A549 (cell line): Measurements from ENCODE around the gene MORC3. TPM values are rescaled to one million over a fixed set of nuclear protein-coding genes. Genes with fewer than 3 reads are reported as not detected.

ENCODE experiments used
- ATAC-seq, 2 experiments: fragments of 200-7000 bp in 1 of 2; fragments of >200 bp in 1 of 2; cut with Nextera tagmentation in 1 of 2; cut with Tn5 transposase in 1 of 2; 3 replicates each; pipeline versions ENCODE4 v1.8.0 to v1.9.1; 2018 to 2020; ENCODE audit warnings: mild to moderate bottlenecking in 1 of 2, moderate library complexity in 1 of 2
- CTCF ChIA-PET: fragments of 300-600 bp; sonication (Branson Sonifier 250); formaldehyde crosslinking; extraction: SDS; loops from one replicate; lab custom pipeline; 2021; ENCODE audit warnings: antibody characterized with exemption, inconsistent platforms; lab: Yijun Ruan, JAX
- POLR2A ChIA-PET: fragments of 350-600 bp; formaldehyde crosslinking; extraction: SDS; loops from one replicate; lab custom pipeline; 2021; ENCODE audit warnings: antibody characterized with exemption, inconsistent platforms; lab: Yijun Ruan, JAX
- DNase-seq, 2 experiments: peaks; one replicate each; pipeline versions ENCODE4 v3.0.0 to v3.0.0-alpha.2; 2011 to 2016; ENCODE audit warnings: low read depth in 1 of 2, low spot score in 1 of 2
- FAIRE-seq: peaks from 2 replicates; lab custom pipeline; 2011; peaks lifted over from hg19 to GRCh38; lab: Jason Lieb, UNC
- H3K27ac ChIP-seq, 2 experiments: fragments of >200 bp; sonication (Bioruptor Twin); formaldehyde crosslinking; 3 replicates each; pipeline ENCODE4 v1.5.1; 2016 to 2017
- H3K4me1 ChIP-seq: fragments of >200 bp; sonication (Bioruptor Twin); formaldehyde crosslinking; 3 replicates; pipeline ENCODE4 v1.6.1; 2016
- H3K4me2 ChIP-seq: fragments of >200 bp; sonication (Bioruptor Twin); formaldehyde crosslinking; 3 replicates; pipeline ENCODE4 v1.6.1; 2016
- H3K4me3 ChIP-seq: fragments of >200 bp; sonication (Bioruptor Twin); formaldehyde crosslinking; 3 replicates; pipeline ENCODE4 v1.5.1; 2016
- H3K9me3 ChIP-seq: fragments of >200 bp; sonication (Bioruptor Twin); formaldehyde crosslinking; 3 replicates; pipeline ENCODE4 v1.6.1; 2016
- BHLHE40 ChIP-seq: IDR thresholded peaks from 2 replicates; pipeline ENCODE4 v1.6.1; 2012; ENCODE audit warnings: low read depth, low read length, inconsistent platforms
- CHD2 ChIP-seq: fragments of 150-350 bp; IDR thresholded peaks from 2 replicates; pipeline ENCODE4 v1.6.1; 2014; ENCODE audit warnings: low read length; ENCODE audit not compliant: partially characterized antibody
- CHD4 ChIP-seq: fragments of 200-600 bp; sonication (generic); IDR thresholded peaks from 2 replicates; pipeline ENCODE4 v1.6.1; 2016; ENCODE audit warnings: antibody characterized with exemption, mild to moderate bottlenecking, borderline replicate concordance
- EHMT2 ChIP-seq: fragments of 200-600 bp; sonication (generic); IDR thresholded peaks from 2 replicates; pipeline ENCODE4 v1.6.1; 2016; ENCODE audit warnings: antibody characterized with exemption, low read depth, mild to moderate bottlenecking, moderate library complexity
- FOSB ChIP-seq: fragments of 250-450 bp; sonication (Bioruptor Pico); IDR thresholded peaks from 2 replicates; pipeline ENCODE4 v1.5.0; 2020; ENCODE audit warnings: mild to moderate bottlenecking, moderate library complexity
- HOXA7 ChIP-seq: fragments of 250-450 bp; sonication (Bioruptor Pico); IDR thresholded peaks from 2 replicates; pipeline ENCODE4 v1.5.0; 2020; ENCODE audit warnings: mild to moderate bottlenecking, moderate library complexity
- HOXB5 ChIP-seq: fragments of 250-450 bp; sonication (Bioruptor Pico); IDR thresholded peaks from 2 replicates; pipeline ENCODE4 v1.5.0; 2020; ENCODE audit warnings: mild to moderate bottlenecking, moderate library complexity
- JUN ChIP-seq, 2 experiments: fragments of >200 bp; sonication (Bioruptor Twin); formaldehyde crosslinking; IDR thresholded peaks; 2 replicates in 1 of 2; 3 replicates in 1 of 2; pipeline ENCODE4 v1.6.1; 2016 to 2017
- JUNB ChIP-seq: fragments of >200 bp; sonication (Bioruptor Twin); formaldehyde crosslinking; IDR thresholded peaks from 2 replicates; pipeline ENCODE4 v1.6.1; 2016
- KDM5A ChIP-seq: fragments of 200-600 bp; sonication (generic); IDR thresholded peaks from 2 replicates; pipeline ENCODE4 v1.6.1; 2016; ENCODE audit warnings: antibody characterized with exemption, mild to moderate bottlenecking
- MAFK ChIP-seq: fragments of 450-650 bp; IDR thresholded peaks from 2 replicates; pipeline ENCODE4 v1.6.1; 2014; ENCODE audit not compliant: partially characterized antibody
- MYC ChIP-seq: IDR thresholded peaks from 2 replicates; pipeline ENCODE4 v1.6.1; 2012; ENCODE audit warnings: mild to moderate bottlenecking, inconsistent platforms, low read length, improper control_type of control experiment, borderline replicate concordance
- NR3C1 ChIP-seq: fragments of >200 bp; sonication (Bioruptor Twin); formaldehyde crosslinking; IDR thresholded peaks from 3 replicates; pipeline ENCODE4 v1.6.1; 2017
- PHF8 ChIP-seq: fragments of 200-600 bp; sonication (generic); IDR thresholded peaks from 2 replicates; pipeline ENCODE4 v1.6.1; 2016; ENCODE audit warnings: low read depth, mild to moderate bottlenecking, antibody characterized with exemption, moderate library complexity, borderline replicate concordance
- POLR2AphosphoS2 ChIP-seq: conservative IDR thresholded peaks from 2 replicates; pipeline ENCODE4 v1.6.1; 2012; ENCODE audit warnings: low read length, improper control_type of control experiment, inconsistent platforms
- RARB ChIP-seq: fragments of 250-450 bp; sonication (Bioruptor Pico); IDR thresholded peaks from 2 replicates; pipeline ENCODE4 v1.8.0; 2021; ENCODE audit warnings: mild to moderate bottlenecking, moderate library complexity
- RCOR1 ChIP-seq: fragments of 150-350 bp; IDR thresholded peaks from 2 replicates; pipeline ENCODE4 v1.6.1; 2014; ENCODE audit warnings: antibody characterized with exemption, low read length, low read depth
- RNF2 ChIP-seq: fragments of 200-600 bp; sonication (generic); IDR thresholded peaks from 2 replicates; pipeline ENCODE4 v1.6.1; 2016; ENCODE audit warnings: low read depth, mild to moderate bottlenecking, antibody characterized with exemption, moderate library complexity, borderline replicate concordance
- SMC3 ChIP-seq: fragments of >200 bp; sonication (Bioruptor Twin); formaldehyde crosslinking; IDR thresholded peaks from 3 replicates; pipeline ENCODE4 v1.6.1; 2018; ENCODE audit warnings: inconsistent platforms
- TP53 ChIP-seq: fragments of 250-450 bp; sonication (Bioruptor Pico); IDR thresholded peaks from 2 replicates; pipeline ENCODE4 v1.5.0; 2021; ENCODE audit warnings: mild to moderate bottlenecking, moderate library complexity
- ZC3H11A ChIP-seq: fragments of 450-650 bp; IDR thresholded peaks from 2 replicates; pipeline ENCODE4 v1.6.1; 2014; ENCODE audit warnings: antibody characterized with exemption, mild to moderate bottlenecking
- WGBS: methylation state at CpG from one replicate; pipeline ENCODE4 v1.1.6; 2017; ENCODE audit errors: missing lambda C conversion rate; 5-methylcytosine and 5-hydroxymethylcytosine counted together
- polyA plus RNA-seq, 4 experiments: library from polyadenylated mRNA; depleted of rRNA in 3 of 4; stranded (reverse); fragments of >200 nt; fragmentation: RNase III in 1 of 4; extraction: RNeasy Plus Mini Kit Qiagen cat#74134 plus additional on column Dnase treatment in 1 of 4; gene quantifications; 2 replicates in 3 of 4; 3 replicates in 1 of 4; pipeline ENCODE4 v1.2.3, GENCODE V29; 2011 to 2017
- TF ChIP-seq, protein P1 (sequence below): IDR thresholded peaks from 2 replicates; pipeline ENCODE4 v1.6.1; 2012
- TF ChIP-seq, protein P2 (sequence below): fragments of 250-450 bp; sonication (Bioruptor Pico); IDR thresholded peaks from 2 replicates; pipeline ENCODE4 v1.5.0; 2021; ENCODE audit warnings: mild to moderate bottlenecking, moderate library complexity, borderline replicate concordance
- TF ChIP-seq, protein P3 (sequence below): fragments of >200 bp; sonication (Bioruptor Twin); formaldehyde crosslinking; IDR thresholded peaks from 2 replicates; pipeline ENCODE4 v1.6.1; 2016
- TF ChIP-seq, protein P4 (sequence below): fragments of >200 bp; sonication (Bioruptor Twin); formaldehyde crosslinking; IDR thresholded peaks from 3 replicates; pipeline ENCODE4 v1.5.1; 2016

MORC3 gene
- polyA plus RNA-seq, 2 of the 4 experiments (the other 2 are of a cell fraction) = 9.7 to 21.5 TPM

DNA sequence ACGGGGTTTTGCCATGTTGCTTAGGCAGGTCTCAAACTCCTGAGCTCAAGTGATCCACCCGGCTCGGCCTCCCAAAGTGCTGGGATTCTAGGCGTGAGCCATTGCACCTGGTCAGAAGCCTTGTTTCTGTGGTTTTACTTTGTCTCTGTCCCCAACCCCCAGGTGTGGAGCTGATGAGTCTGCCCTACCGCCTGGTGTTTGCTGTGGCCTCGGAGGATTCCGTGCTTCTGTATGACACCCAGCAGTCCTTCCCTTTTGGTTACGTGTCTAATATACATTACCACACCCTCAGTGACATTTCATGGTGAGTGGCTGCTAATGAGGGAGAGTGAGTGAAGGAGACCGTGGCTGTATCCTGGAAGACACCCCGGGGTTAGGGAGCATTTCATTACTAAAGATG lies 91.3 kb downstream of the MORC3 start:
- no peak overlapping the region for H3K4me3 ChIP-seq
- H3K4me2 ChIP-seq = no peak overlapping the region
- no peaks in the 10 kb centered on the region for H3K9me3 ChIP-seq
- ATAC-seq = no peak
- DNase-seq = no peak
- TF ChIP-seq RCOR1 (no peak), RNF2 (no peak), PHF8 (no peak), RARB (CRISPR knock-in tag) (no peak), TP53 (CRISPR knock-in tag) (no peak), HOXB5 (CRISPR knock-in tag) (no peak), CHD2 (no peak), JUNB (no peak), ZC3H11A (no peak), CHD4 (no peak), MYC (no peak), KDM5A (no peak)
- TF ChIP-seq, protein P1, sequence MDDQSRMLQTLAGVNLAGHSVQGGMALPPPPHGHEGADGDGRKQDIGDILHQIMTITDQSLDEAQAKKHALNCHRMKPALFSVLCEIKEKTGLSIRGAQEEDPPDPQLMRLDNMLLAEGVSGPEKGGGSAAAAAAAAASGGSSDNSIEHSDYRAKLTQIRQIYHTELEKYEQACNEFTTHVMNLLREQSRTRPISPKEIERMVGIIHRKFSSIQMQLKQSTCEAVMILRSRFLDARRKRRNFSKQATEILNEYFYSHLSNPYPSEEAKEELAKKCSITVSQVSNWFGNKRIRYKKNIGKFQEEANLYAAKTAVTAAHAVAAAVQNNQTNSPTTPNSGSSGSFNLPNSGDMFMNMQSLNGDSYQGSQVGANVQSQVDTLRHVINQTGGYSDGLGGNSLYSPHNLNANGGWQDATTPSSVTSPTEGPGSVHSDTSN = no peak
- TF ChIP-seq, all 56 proteins: peak for 0
- 95% methylated on average over 10 of the region's 10 CpGs for WGBS
- H3K27ac ChIP-seq = no peak overlapping the region
- FAIRE-seq = no peak
- ChIA-PET POLR2A (no interaction called here), CTCF (interaction anchor here (2.5 kb wide), 1 partner anchor 11 kb away, joined by 14 read pairs; no protein-coding TSS in a partner anchor)
- no peaks in the 10 kb centered on the region; the same call in 2 of the 3 replicates for H3K4me1 ChIP-seq

DNA sequence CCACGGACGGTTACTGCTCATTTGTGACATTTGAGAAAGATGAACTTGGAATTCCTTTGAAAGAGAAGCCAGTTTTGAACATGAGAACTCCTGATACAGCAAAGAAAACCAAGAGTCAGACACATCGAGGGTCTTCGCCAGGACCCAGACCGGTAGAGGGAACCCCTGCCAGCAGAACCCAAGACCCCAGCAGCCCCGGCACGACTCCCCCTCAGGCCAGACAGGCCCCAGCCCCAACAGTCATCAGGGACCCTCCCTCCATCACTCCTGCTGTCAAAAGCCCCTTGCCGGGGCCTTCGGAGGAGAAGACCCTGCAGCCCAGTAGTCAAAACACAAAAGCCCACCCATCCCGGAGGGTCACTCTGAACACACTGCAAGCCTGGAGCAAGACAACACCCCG lies 92.9 kb downstream of the MORC3 start:
- no peaks in the 10 kb centered on the region for H3K9me3 ChIP-seq
- 97% methylated on average over 5 of the region's 11 CpGs for WGBS
- no peak overlapping the region for H3K4me2 ChIP-seq
- H3K4me3 ChIP-seq = no peak overlapping the region
- DNase-seq (no peak), FAIRE-seq (no peak), ATAC-seq (no peak)
- no peaks in the 10 kb centered on the region; the same call in 2 of the 3 replicates for H3K4me1 ChIP-seq
- H3K27ac ChIP-seq = no peak overlapping the region
- ChIA-PET POLR2A (no interaction called here), CTCF (no interaction called here)
- no peak for TF ChIP-seq POLR2AphosphoS2
- TF ChIP-seq EHMT2 = no peak
- TF ChIP-seq BHLHE40 = no peak
- TF ChIP-seq NR3C1 = no peak
- no peak for TF ChIP-seq FOSB (CRISPR knock-in tag)
- no peak for TF ChIP-seq CHD2
- TF ChIP-seq, protein P2, sequence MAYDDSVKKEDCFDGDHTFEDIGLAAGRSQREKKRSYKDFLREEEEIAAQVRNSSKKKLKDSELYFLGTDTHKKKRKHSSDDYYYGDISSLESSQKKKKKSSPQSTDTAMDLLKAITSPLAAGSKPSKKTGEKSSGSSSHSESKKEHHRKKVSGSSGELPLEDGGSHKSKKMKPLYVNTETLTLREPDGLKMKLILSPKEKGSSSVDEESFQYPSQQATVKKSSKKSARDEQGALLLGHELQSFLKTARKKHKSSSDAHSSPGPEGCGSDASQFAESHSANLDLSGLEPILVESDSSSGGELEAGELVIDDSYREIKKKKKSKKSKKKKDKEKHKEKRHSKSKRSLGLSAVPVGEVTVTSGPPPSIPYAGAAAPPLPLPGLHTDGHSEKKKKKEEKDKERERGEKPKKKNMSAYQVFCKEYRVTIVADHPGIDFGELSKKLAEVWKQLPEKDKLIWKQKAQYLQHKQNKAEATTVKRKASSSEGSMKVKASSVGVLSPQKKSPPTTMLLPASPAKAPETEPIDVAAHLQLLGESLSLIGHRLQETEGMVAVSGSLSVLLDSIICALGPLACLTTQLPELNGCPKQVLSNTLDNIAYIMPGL (CRISPR knock-in tag) = no peak
- TF ChIP-seq JUN (IDR thresholded peaks at IDR 0.05) = no peak
- no peak for TF ChIP-seq SMC3
- no peak for TF ChIP-seq HOXA7 (CRISPR knock-in tag)
- TF ChIP-seq HOXB5 (CRISPR knock-in tag) = no peak
- TF ChIP-seq, protein P3, sequence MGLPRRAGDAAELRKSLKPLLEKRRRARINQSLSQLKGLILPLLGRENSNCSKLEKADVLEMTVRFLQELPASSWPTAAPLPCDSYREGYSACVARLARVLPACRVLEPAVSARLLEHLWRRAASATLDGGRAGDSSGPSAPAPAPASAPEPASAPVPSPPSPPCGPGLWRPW = no peak
- TF ChIP-seq, protein P4, sequence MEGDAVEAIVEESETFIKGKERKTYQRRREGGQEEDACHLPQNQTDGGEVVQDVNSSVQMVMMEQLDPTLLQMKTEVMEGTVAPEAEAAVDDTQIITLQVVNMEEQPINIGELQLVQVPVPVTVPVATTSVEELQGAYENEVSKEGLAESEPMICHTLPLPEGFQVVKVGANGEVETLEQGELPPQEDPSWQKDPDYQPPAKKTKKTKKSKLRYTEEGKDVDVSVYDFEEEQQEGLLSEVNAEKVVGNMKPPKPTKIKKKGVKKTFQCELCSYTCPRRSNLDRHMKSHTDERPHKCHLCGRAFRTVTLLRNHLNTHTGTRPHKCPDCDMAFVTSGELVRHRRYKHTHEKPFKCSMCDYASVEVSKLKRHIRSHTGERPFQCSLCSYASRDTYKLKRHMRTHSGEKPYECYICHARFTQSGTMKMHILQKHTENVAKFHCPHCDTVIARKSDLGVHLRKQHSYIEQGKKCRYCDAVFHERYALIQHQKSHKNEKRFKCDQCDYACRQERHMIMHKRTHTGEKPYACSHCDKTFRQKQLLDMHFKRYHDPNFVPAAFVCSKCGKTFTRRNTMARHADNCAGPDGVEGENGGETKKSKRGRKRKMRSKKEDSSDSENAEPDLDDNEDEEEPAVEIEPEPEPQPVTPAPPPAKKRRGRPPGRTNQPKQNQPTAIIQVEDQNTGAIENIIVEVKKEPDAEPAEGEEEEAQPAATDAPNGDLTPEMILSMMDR = no peak
- no peak for TF ChIP-seq MAFK
